SK-N-SH treated with all-trans-retinoic acid at 6 μM for 48 hours (cell line): ENCODE measurements around the gene TEX101.
"Not testable (repeated sequence)": the region's sequence is repeated elsewhere in the genome, so short reads cannot be mapped to it uniquely, and the experiment has no call there.

Source experiments
- ATAC-seq: fragments of 200-7000 bp; cut with Tn5 transposase; 3 replicates; pipeline ENCODE4 v1.9.1; 2020; ENCODE audit warnings: mild to moderate bottlenecking, moderate library complexity
- ARNTL ChIP-seq: fragments of 450-650 bp; formaldehyde crosslinking; IDR thresholded peaks from 2 replicates; pipeline ENCODE4 v1.5.0; 2020; ENCODE audit warnings: low read depth, mild to moderate bottlenecking, moderate library complexity, borderline replicate concordance
- BACH2 ChIP-seq: fragments of 250-450 bp; sonication (Bioruptor Pico); IDR thresholded peaks from 2 replicates; pipeline ENCODE4 v1.9.0; 2021; ENCODE audit warnings: mild to moderate bottlenecking, borderline replicate concordance
- CSDC2 ChIP-seq: fragments of 250-450 bp; sonication (Bioruptor Pico); IDR thresholded peaks from 2 replicates; pipeline ENCODE4 v1.5.0; 2020; ENCODE audit warnings: mild to moderate bottlenecking, moderate library complexity
- ESRRG ChIP-seq: fragments of 250-450 bp; sonication (Bioruptor Pico); IDR thresholded peaks from 2 replicates; pipeline ENCODE4 v1.6.1; 2021; ENCODE audit warnings: mild to moderate bottlenecking
- GLIS3 ChIP-seq: fragments of 250-450 bp; sonication (Bioruptor Pico); IDR thresholded peaks from 2 replicates; pipeline ENCODE4 v1.5.0; 2020; ENCODE audit warnings: mild to moderate bottlenecking, moderate library complexity
- ISL1 ChIP-seq: fragments of 250-450 bp; sonication (Bioruptor Pico); IDR thresholded peaks from 2 replicates; pipeline ENCODE4 v2.1.2; 2022; ENCODE audit warnings: mild to moderate bottlenecking, moderate library complexity
- OSR1 ChIP-seq: fragments of 250-450 bp; sonication (Bioruptor Pico); IDR thresholded peaks from 2 replicates; pipeline ENCODE4 v1.8.0; 2022; ENCODE audit warnings: moderate library complexity, mild to moderate bottlenecking, inconsistent platforms
- PPARA ChIP-seq: fragments of 250-450 bp; sonication (Bioruptor Pico); IDR thresholded peaks from 2 replicates; pipeline ENCODE4 v1.5.0; 2020; ENCODE audit warnings: mild to moderate bottlenecking, borderline replicate concordance
- RARB ChIP-seq: fragments of 250-450 bp; sonication (Bioruptor Pico); IDR thresholded peaks from 2 replicates; pipeline ENCODE4 v1.8.0; 2021; ENCODE audit warnings: mild to moderate bottlenecking, moderate library complexity
- SNAI2 ChIP-seq: fragments of 250-450 bp; sonication (Bioruptor Pico); IDR thresholded peaks from 2 replicates; pipeline ENCODE4 v1.5.0; 2020; ENCODE audit warnings: mild to moderate bottlenecking, moderate library complexity
- TCF4 ChIP-seq: fragments of 250-450 bp; sonication (Bioruptor Pico); IDR thresholded peaks from 2 replicates; pipeline ENCODE4 v1.8.0; 2021; ENCODE audit warnings: mild to moderate bottlenecking, moderate library complexity, borderline replicate concordance
- TOX ChIP-seq: fragments of 250-450 bp; sonication (Bioruptor Pico); IDR thresholded peaks from 2 replicates; pipeline ENCODE4 v1.8.0; 2021; ENCODE audit warnings: mild to moderate bottlenecking, moderate library complexity, borderline replicate concordance
- ZC3H10 ChIP-seq: fragments of 250-450 bp; sonication (Bioruptor Pico); IDR thresholded peaks from 2 replicates; pipeline ENCODE4 v1.5.1; 2021; ENCODE audit warnings: mild to moderate bottlenecking, moderate library complexity
- ZFP3 ChIP-seq: fragments of 250-450 bp; sonication (Bioruptor Pico); IDR thresholded peaks from 2 replicates; pipeline ENCODE4 v1.5.0; 2020; ENCODE audit warnings: mild to moderate bottlenecking, moderate library complexity
- ZFP30 ChIP-seq: fragments of 450-650 bp; formaldehyde crosslinking; IDR thresholded peaks from 2 replicates; pipeline ENCODE4 v1.5.0; 2022; ENCODE audit warnings: mild to moderate bottlenecking, moderate library complexity
- ZNF565 ChIP-seq: fragments of 450-650 bp; formaldehyde crosslinking; conservative IDR thresholded peaks from 2 replicates; pipeline ENCODE4 v1.5.0; 2020; ENCODE audit warnings: low read depth, mild to moderate bottlenecking, moderate library complexity
- ZNF70 ChIP-seq: fragments of 450-650 bp; formaldehyde crosslinking; IDR thresholded peaks from 2 replicates; pipeline ENCODE4 v1.5.0; 2020; ENCODE audit warnings: mild to moderate bottlenecking, moderate library complexity
- ZNF8 ChIP-seq: fragments of 450-650 bp; formaldehyde crosslinking; IDR thresholded peaks from 2 replicates; pipeline ENCODE4 v1.5.0; 2020; ENCODE audit warnings: mild to moderate bottlenecking, moderate library complexity
- TF ChIP-seq, protein P1 (sequence below): fragments of 250-450 bp; sonication (Bioruptor Pico); IDR thresholded peaks from 2 replicates; pipeline ENCODE4 v1.8.0; 2020; ENCODE audit warnings: mild to moderate bottlenecking, moderate library complexity, borderline replicate concordance
- TF ChIP-seq, protein P2 (sequence below): fragments of 250-450 bp; sonication (Bioruptor Pico); IDR thresholded peaks from 2 replicates; pipeline ENCODE4 v1.5.1; 2020; ENCODE audit warnings: low read depth, mild to moderate bottlenecking, moderate library complexity
- TF ChIP-seq, protein P3 (sequence below): fragments of 250-450 bp; sonication (Bioruptor Pico); IDR thresholded peaks from 2 replicates; pipeline ENCODE4 v1.5.0; 2020; ENCODE audit warnings: mild to moderate bottlenecking, moderate library complexity
- TF ChIP-seq, protein P4 (sequence below): fragments of 250-450 bp; sonication (Bioruptor Pico); IDR thresholded peaks from 2 replicates; pipeline ENCODE4 v1.5.1; 2021; ENCODE audit warnings: mild to moderate bottlenecking, moderate library complexity

The TEX101 gene, protein sequence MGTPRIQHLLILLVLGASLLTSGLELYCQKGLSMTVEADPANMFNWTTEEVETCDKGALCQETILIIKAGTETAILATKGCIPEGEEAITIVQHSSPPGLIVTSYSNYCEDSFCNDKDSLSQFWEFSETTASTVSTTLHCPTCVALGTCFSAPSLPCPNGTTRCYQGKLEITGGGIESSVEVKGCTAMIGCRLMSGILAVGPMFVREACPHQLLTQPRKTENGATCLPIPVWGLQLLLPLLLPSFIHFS

DNA sequence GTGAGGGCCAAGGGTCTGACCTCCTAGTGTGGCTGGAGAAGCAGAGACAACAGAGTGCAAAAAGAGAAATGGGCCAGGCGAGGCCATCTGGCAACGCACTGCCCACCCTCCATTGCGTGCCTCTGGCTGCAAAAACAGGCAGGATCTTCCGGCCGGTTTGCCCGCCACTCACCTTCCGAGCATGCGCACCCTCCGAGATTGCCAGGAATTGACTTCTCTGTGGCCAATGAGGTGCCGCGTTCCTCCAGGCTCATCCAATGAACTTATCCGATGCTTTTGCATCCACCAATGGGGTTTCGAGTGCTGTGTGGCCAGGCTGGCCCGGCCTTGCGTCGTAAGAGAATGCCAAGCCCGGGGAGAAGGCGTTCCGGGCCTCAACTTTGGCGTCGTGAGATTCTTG lies at the start of gene TEX101:
TSS of gene TEX101 (plus strand) at position 337 of the 400 bp plus-strand sequence. CDS start 1,030 bp downstream, outside the sequence.
- no peak for ATAC-seq
- TF ChIP-seq RARB (CRISPR knock-in tag) (no peak), ZNF70 (no peak), CSDC2 (CRISPR knock-in tag) (no peak), TOX (no peak), GLIS3 (no peak)
- TF ChIP-seq, all 23 proteins: peak for 0

DNA sequence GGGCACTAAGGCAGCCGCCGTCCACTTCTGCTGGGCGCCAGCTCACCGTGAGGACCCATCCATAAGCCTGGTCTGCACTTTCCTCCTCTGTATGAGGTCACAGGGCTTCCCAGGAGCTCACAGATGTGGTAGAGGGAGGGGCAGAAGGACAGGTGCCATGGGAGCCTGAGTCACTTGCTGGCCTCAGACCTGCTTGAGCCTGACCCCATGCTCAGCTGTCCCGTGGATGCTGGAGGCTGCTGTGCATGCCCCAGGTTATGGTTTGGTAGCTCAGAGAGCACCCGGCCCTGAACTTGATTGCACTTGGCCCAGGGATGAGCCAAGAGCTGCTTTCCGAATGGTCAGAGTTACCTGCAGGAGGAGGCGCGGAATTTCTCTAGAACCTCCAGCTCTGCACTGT lies 49.0 kb upstream of the TEX101 start:
- not testable (repeated sequence) for ATAC-seq

DNA sequence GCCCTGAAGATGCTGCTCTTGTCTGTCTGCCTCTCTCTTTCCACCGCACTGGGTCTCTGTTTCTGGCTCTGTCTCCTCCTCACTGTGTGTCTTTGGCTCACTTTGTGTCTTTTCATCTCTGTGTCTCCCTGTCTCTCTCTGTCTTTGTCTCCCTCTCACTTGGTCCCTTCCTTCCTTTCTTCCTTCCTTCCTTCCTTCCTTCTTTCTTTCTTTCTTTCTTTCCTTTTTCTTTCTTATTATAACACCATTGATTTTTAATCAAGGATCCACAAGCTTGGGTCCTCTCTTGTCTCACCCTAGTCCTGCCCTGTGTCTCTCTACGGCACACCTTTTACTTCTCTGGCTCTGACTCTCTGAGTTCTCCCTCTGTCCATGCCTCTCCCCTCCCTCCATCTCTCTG lies 46.9 kb upstream of the TEX101 start:
- TF ChIP-seq, protein P1, sequence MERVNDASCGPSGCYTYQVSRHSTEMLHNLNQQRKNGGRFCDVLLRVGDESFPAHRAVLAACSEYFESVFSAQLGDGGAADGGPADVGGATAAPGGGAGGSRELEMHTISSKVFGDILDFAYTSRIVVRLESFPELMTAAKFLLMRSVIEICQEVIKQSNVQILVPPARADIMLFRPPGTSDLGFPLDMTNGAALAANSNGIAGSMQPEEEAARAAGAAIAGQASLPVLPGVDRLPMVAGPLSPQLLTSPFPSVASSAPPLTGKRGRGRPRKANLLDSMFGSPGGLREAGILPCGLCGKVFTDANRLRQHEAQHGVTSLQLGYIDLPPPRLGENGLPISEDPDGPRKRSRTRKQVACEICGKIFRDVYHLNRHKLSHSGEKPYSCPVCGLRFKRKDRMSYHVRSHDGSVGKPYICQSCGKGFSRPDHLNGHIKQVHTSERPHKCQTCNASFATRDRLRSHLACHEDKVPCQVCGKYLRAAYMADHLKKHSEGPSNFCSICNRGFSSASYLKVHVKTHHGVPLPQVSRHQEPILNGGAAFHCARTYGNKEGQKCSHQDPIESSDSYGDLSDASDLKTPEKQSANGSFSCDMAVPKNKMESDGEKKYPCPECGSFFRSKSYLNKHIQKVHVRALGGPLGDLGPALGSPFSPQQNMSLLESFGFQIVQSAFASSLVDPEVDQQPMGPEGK (CRISPR knock-in tag): no peak
- 0 out of 3 replicates have a peak, but pooled peaks have one; percentile 18 for ATAC-seq

DNA sequence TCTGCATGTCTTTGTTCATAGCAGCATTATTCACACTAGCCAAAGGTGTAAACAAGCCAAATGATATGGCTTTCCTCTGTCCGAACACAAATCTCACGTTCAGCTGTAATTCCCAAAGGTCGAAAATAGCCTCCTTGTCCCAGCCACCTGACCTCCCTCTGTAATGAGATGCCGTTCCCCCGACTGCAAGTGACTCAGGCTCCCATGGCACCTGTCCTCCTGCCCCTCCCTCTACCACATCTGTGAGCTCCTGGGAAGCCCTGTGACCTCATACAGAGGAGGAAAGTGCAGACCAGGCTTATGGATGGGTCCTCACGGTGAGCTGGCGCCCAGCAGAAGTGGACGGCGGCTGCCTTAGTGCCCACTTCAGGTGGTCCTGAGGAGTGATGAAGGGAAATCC lies 45.8 kb upstream of the TEX101 start:
- not testable (repeated sequence) for ATAC-seq

DNA sequence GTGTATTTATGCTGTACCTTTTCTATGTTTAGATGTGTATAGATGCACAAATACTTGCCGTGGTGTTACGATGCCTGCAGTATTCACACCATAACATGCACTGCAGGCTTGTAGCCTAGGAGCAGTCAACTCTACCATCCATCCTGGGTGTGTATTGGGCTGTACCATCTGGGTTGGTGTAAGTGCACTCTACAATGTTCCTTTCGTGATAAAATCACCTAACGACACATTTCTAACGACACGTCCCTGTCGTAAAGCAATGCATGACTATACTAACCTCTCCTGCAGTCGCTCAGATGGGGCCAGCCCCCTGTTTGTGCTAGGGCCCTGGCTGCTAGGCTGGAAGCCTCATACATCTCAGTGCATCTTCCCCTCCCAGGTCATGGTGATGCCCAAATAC lies 42.8 kb upstream of the TEX101 start:
- TF ChIP-seq ZNF70 (no peak), ZFP3 (no peak), ZNF8 (CRISPR knock-in tag) (no peak), ZFP30 (CRISPR knock-in tag) (no peak), OSR1 (CRISPR knock-in tag) (no peak), PPARA (CRISPR knock-in tag) (no peak), SNAI2 (CRISPR knock-in tag) (no peak), GLIS3 (no peak), ESRRG (CRISPR knock-in tag) (no peak), ZNF565 (no peak)
- TF ChIP-seq, protein P2, sequence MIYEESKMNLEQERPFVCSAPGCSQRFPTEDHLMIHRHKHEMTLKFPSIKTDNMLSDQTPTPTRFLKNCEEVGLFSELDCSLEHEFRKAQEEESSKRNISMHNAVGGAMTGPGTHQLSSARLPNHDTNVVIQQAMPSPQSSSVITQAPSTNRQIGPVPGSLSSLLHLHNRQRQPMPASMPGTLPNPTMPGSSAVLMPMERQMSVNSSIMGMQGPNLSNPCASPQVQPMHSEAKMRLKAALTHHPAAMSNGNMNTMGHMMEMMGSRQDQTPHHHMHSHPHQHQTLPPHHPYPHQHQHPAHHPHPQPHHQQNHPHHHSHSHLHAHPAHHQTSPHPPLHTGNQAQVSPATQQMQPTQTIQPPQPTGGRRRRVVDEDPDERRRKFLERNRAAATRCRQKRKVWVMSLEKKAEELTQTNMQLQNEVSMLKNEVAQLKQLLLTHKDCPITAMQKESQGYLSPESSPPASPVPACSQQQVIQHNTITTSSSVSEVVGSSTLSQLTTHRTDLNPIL (CRISPR knock-in tag): no peak
- TF ChIP-seq, protein P1 (CRISPR knock-in tag): no peak
- ATAC-seq: no peak

DNA sequence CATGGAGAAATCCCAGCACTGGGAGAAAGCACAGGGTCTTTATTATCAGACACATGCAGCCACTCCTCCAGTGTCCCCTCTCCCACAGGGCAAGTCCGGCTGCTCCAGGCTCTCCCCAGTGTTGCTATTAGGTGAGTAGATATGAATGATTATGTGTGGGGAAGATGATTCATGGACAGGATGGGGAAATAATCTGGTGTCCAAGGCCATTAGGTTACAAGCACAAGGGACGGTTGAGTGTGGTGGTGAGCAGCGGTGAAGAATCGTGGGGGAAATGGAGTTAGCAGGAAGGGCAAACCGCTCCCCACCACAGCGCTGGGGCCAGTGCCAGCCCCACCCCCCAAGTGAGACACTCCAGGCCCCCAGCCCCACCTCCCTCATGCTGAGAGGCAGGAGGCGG lies 42.2 kb upstream of the TEX101 start:
- ATAC-seq: no peak
- TF ChIP-seq, protein P3, sequence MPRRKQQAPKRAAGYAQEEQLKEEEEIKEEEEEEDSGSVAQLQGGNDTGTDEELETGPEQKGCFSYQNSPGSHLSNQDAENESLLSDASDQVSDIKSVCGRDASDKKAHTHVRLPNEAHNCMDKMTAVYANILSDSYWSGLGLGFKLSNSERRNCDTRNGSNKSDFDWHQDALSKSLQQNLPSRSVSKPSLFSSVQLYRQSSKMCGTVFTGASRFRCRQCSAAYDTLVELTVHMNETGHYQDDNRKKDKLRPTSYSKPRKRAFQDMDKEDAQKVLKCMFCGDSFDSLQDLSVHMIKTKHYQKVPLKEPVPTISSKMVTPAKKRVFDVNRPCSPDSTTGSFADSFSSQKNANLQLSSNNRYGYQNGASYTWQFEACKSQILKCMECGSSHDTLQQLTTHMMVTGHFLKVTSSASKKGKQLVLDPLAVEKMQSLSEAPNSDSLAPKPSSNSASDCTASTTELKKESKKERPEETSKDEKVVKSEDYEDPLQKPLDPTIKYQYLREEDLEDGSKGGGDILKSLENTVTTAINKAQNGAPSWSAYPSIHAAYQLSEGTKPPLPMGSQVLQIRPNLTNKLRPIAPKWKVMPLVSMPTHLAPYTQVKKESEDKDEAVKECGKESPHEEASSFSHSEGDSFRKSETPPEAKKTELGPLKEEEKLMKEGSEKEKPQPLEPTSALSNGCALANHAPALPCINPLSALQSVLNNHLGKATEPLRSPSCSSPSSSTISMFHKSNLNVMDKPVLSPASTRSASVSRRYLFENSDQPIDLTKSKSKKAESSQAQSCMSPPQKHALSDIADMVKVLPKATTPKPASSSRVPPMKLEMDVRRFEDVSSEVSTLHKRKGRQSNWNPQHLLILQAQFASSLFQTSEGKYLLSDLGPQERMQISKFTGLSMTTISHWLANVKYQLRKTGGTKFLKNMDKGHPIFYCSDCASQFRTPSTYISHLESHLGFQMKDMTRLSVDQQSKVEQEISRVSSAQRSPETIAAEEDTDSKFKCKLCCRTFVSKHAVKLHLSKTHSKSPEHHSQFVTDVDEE (CRISPR knock-in tag): no peak
- TF ChIP-seq CSDC2 (CRISPR knock-in tag) (no peak), ARNTL (CRISPR knock-in tag) (no peak), PPARA (CRISPR knock-in tag) (no peak), BACH2 (no peak), ZFP3 (no peak), TOX (no peak), ZC3H10 (CRISPR knock-in tag) (no peak), ZNF565 (no peak), TCF4 (no peak), ZNF70 (no peak), ZNF8 (CRISPR knock-in tag) (no peak), ISL1 (CRISPR knock-in tag) (no peak), OSR1 (CRISPR knock-in tag) (no peak), ESRRG (CRISPR knock-in tag) (no peak)
- TF ChIP-seq, protein P1 (CRISPR knock-in tag): no peak
- TF ChIP-seq, protein P4, sequence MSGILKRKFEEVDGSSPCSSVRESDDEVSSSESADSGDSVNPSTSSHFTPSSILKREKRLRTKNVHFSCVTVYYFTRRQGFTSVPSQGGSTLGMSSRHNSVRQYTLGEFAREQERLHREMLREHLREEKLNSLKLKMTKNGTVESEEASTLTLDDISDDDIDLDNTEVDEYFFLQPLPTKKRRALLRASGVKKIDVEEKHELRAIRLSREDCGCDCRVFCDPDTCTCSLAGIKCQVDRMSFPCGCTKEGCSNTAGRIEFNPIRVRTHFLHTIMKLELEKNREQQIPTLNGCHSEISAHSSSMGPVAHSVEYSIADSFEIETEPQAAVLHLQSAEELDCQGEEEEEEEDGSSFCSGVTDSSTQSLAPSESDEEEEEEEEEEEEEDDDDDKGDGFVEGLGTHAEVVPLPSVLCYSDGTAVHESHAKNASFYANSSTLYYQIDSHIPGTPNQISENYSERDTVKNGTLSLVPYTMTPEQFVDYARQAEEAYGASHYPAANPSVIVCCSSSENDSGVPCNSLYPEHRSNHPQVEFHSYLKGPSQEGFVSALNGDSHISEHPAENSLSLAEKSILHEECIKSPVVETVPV (CRISPR knock-in tag): no peak
